H1 (cell line): Measurements from ENCODE around the gene GPS1. TPM values are rescaled to one million over a fixed set of nuclear protein-coding genes. Genes with fewer than 3 reads are reported as not detected.

Source experiments
- FOSL1 ChIP-seq: IDR thresholded peaks from 2 replicates; pipeline ENCODE4 v1.6.1; 2011; ENCODE audit warnings: mild to moderate bottlenecking, low read depth, low read length, moderate library complexity; ENCODE audit not compliant: insufficient read depth
- KDM4A ChIP-seq: IDR thresholded peaks from one replicate; pipeline ENCODE4 v1.7.1; 2012; ENCODE audit warnings: low read depth, mild to moderate bottlenecking, moderate library complexity, low read length, inconsistent platforms; ENCODE audit not compliant: severe bottlenecking
- NANOG ChIP-seq: IDR thresholded peaks from 2 replicates; pipeline ENCODE4 v1.6.1; 2011; ENCODE audit warnings: low read length, low read depth, mild to moderate bottlenecking, inconsistent platforms; ENCODE audit not compliant: insufficient read depth, poor library complexity, severe bottlenecking
- PHF8 ChIP-seq: fragments of 200-600 bp; sonication (generic); conservative IDR thresholded peaks from 2 replicates; pipeline ENCODE4 v1.7.1; 2012; ENCODE audit warnings: low read depth, mild to moderate bottlenecking, inconsistent platforms, low read length, moderate library complexity
- RBBP5 ChIP-seq: IDR thresholded peaks from 2 replicates; pipeline ENCODE4 v1.7.1; 2012; ENCODE audit warnings: low read depth, mild to moderate bottlenecking, inconsistent platforms, low read length, moderate library complexity, borderline replicate concordance
- SIRT6 ChIP-seq: IDR thresholded peaks from one replicate; pipeline ENCODE4 v1.7.1; 2012; ENCODE audit warnings: low read length, inconsistent platforms
- TAF7 ChIP-seq: optimal IDR thresholded peaks from 2 replicates; pipeline ENCODE3; 2011; ENCODE audit warnings: low read depth, mild to moderate bottlenecking, inconsistent platforms, low read length, moderate library complexity, borderline replicate concordance
- polyA plus RNA-seq, 7 experiments: library from polyadenylated mRNA; depleted of rRNA in 3 of 7; stranded (reverse) in 5 of 7; unstranded in 2 of 7; fragments of >200 nt in 5 of 7; fragments of 200-250 nt in 2 of 7; gene quantifications; 1 replicate in 5 of 7; 2 replicates in 1 of 7; 4 replicates in 1 of 7; pipeline versions ENCODE4 v1.2.1 to v1.2.3, GENCODE V29; 2011 to 2013; ENCODE audit warnings: missing spikeins in 2 of 7, mixed read lengths in 2 of 7
- total RNA-seq: library from RNA; stranded (reverse); fragmentation: NEBNext Ultra II Directional; extraction: Animal tissue kit (Norgen Biotek cat#: 25700); gene quantifications from 2 replicates; pipeline ENCODE4 v1.2.1, GENCODE V29; 2021
- TF ChIP-seq, protein P1 (sequence below): fragments of 300-600 bp; sonication (generic); IDR thresholded peaks from 2 replicates; pipeline ENCODE4 v1.7.1; 2012; ENCODE audit warnings: low read length, moderate library complexity, mild to moderate bottlenecking, inconsistent platforms; ENCODE audit not compliant: insufficient replicate concordance

The GPS1 gene
- total and polyA plus RNA-seq, 2 of the 8 experiments (the other 6 are each of a cell fraction or from before 2014, with no cell fraction given), result 153 to 277 TPM

DNA sequence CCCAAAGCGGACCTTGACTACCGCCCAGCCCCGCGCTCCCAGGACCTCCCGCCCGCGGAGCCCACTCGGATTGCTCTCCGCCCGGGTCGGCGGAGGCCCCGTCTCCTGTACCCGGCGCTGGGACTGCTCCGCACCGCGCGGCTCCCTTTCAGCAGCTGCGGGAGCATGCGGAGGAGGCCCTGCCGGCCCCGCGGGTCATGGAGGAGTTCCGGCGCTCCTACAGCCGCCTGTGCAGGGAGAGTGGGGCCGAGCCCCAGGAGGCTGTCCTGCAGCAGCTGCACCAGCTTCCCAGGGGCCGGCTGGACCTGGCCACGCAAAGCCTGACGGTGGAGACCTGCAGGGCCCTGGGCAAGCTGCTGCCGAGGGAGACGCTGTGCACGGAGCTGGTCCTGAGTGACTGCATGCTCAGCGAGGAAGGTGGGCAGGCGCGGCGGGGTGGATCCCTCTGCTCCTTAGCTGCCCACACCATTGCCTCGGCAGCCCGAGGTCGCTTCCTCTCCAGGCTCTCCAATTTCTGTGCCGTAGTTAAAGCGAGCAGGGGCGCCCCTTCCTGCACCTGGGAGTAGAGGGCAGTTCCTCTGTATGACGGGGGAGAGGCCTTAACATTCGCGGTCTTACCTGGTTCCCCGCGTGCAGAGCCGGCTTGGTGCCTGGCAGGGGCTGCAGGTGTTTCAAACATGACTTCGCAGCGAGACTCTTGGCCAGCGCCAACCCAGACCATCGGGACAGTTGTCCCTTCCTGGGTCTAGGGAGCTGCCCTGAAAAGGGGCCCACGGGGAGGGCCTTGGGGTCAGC is 28.1 kb upstream of the GPS1 start (continued):
- TF ChIP-seq KDM4A, result peak; percentile 78
- no peak for TF ChIP-seq SIRT6
- TF ChIP-seq TAF7, result no peak
- no peak for TF ChIP-seq FOSL1
- no peak for TF ChIP-seq NANOG
- TF ChIP-seq, protein P1, sequence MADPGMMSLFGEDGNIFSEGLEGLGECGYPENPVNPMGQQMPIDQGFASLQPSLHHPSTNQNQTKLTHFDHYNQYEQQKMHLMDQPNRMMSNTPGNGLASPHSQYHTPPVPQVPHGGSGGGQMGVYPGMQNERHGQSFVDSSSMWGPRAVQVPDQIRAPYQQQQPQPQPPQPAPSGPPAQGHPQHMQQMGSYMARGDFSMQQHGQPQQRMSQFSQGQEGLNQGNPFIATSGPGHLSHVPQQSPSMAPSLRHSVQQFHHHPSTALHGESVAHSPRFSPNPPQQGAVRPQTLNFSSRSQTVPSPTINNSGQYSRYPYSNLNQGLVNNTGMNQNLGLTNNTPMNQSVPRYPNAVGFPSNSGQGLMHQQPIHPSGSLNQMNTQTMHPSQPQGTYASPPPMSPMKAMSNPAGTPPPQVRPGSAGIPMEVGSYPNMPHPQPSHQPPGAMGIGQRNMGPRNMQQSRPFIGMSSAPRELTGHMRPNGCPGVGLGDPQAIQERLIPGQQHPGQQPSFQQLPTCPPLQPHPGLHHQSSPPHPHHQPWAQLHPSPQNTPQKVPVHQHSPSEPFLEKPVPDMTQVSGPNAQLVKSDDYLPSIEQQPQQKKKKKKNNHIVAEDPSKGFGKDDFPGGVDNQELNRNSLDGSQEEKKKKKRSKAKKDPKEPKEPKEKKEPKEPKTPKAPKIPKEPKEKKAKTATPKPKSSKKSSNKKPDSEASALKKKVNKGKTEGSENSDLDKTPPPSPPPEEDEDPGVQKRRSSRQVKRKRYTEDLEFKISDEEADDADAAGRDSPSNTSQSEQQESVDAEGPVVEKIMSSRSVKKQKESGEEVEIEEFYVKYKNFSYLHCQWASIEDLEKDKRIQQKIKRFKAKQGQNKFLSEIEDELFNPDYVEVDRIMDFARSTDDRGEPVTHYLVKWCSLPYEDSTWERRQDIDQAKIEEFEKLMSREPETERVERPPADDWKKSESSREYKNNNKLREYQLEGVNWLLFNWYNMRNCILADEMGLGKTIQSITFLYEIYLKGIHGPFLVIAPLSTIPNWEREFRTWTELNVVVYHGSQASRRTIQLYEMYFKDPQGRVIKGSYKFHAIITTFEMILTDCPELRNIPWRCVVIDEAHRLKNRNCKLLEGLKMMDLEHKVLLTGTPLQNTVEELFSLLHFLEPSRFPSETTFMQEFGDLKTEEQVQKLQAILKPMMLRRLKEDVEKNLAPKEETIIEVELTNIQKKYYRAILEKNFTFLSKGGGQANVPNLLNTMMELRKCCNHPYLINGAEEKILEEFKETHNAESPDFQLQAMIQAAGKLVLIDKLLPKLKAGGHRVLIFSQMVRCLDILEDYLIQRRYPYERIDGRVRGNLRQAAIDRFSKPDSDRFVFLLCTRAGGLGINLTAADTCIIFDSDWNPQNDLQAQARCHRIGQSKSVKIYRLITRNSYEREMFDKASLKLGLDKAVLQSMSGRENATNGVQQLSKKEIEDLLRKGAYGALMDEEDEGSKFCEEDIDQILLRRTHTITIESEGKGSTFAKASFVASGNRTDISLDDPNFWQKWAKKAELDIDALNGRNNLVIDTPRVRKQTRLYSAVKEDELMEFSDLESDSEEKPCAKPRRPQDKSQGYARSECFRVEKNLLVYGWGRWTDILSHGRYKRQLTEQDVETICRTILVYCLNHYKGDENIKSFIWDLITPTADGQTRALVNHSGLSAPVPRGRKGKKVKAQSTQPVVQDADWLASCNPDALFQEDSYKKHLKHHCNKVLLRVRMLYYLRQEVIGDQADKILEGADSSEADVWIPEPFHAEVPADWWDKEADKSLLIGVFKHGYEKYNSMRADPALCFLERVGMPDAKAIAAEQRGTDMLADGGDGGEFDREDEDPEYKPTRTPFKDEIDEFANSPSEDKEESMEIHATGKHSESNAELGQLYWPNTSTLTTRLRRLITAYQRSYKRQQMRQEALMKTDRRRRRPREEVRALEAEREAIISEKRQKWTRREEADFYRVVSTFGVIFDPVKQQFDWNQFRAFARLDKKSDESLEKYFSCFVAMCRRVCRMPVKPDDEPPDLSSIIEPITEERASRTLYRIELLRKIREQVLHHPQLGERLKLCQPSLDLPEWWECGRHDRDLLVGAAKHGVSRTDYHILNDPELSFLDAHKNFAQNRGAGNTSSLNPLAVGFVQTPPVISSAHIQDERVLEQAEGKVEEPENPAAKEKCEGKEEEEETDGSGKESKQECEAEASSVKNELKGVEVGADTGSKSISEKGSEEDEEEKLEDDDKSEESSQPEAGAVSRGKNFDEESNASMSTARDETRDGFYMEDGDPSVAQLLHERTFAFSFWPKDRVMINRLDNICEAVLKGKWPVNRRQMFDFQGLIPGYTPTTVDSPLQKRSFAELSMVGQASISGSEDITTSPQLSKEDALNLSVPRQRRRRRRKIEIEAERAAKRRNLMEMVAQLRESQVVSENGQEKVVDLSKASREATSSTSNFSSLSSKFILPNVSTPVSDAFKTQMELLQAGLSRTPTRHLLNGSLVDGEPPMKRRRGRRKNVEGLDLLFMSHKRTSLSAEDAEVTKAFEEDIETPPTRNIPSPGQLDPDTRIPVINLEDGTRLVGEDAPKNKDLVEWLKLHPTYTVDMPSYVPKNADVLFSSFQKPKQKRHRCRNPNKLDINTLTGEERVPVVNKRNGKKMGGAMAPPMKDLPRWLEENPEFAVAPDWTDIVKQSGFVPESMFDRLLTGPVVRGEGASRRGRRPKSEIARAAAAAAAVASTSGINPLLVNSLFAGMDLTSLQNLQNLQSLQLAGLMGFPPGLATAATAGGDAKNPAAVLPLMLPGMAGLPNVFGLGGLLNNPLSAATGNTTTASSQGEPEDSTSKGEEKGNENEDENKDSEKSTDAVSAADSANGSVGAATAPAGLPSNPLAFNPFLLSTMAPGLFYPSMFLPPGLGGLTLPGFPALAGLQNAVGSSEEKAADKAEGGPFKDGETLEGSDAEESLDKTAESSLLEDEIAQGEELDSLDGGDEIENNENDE, result no peak
- TF ChIP-seq RBBP5, result no peak
- peak; percentile 55 for TF ChIP-seq PHF8
